Measurements from ENCODE around the gene CEP70. TPM values are rescaled to one million over a fixed set of nuclear protein-coding genes. Genes with fewer than 3 reads are reported as not detected.
"Not testable (repeated sequence)": the region's sequence is repeated elsewhere in the genome, so short reads cannot be mapped to it uniquely, and the experiment has no call there.

The CEP70 gene
- total RNA-seq, 4 donors from 2014 or later = 11.4 to 43.3 (median 16.1) TPM

DNA sequence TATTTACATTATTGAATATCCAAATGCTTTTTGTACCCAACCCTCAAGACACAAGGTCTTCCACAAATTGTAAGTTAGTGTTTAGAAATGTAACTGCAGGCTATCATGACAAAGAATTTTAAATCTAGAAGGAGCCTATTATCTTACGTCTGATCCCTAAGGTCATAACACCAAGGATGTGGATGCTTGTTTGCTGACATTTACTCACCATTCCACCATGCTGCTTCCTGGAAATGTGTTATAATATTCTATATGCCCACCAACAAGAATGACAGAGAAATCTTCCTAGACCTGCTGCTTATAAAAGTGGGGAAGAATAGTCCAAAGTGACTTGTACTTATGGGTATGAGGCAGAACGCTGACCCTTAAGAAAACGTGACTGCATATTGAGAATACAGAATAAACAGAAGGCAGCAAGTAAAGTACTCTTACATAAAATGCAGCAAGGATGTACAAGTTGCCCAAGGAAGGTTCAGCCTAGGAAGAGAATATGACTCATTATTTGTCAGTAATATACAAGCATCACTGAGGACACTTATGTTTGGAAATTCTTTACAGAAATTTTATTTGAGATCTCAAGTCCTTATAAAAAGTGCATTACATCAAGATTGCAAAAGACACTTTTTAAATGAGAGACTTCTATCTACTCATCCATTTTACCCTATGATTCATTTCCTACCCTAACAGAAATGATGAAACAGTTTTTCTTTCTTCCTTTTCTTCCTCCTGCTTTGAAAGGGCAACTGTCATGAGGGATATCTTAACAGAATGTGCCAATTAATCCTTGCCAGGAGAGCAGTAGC, 100.1 kb downstream of the CEP70 start:
- intact Hi-C loops (cut with DNase I) = no loop called here

DNA sequence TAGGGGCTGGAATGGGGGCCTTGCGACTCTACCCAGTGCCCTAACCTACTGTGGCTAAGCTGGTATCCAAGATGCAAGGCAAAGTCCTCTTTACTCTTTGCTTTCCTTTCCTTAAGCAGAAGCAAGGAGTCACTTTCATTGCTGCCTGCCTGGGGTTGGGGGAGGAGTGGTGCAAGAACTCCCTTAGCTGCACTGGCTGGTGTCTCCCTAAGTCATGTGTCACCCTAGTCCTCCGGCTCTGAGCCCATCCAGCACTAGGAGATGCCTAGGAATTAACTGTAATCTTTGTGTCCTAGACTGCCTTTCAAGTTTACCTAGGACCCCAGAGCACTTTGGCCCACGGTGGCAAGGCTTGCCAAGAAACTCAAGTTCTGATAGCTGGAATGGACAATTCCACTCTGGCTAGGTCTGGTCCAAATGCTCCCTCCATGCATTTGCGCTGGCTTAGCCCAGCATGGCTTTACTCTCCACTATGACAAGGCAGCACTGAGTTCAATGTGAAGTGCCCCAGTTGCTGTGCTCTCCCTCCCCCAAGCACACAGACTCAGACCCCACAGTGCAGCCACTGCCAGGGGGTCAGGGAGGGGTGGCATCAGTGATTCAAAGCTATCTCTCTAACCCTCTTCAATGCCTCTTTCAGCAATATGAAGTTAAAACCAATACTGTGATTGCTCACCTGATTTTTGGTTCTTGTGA, 100.9 kb downstream of the CEP70 start:
- 84 to 100% methylated on average over 3 to 4 of the region's 4 CpGs for WGBS, 2 donors
- no peak for DNase-seq
- Histone ChIP-seq H3K4me1 (no peaks in the 10 kb centered on the region), H3K27me3 (no peaks in the 10 kb centered on the region), H3K27ac (no peak overlapping the region), H3K4me3 (no peak overlapping the region), H3K36me3 (peaks cover 0 to 36% (median 0%) of the 10 kb centered on the region in 3 donors), H3K9me3 (peaks cover 0 to 9% (median under 1%) of the 10 kb centered on the region in 3 donors)
- TF ChIP-seq, protein P1, sequence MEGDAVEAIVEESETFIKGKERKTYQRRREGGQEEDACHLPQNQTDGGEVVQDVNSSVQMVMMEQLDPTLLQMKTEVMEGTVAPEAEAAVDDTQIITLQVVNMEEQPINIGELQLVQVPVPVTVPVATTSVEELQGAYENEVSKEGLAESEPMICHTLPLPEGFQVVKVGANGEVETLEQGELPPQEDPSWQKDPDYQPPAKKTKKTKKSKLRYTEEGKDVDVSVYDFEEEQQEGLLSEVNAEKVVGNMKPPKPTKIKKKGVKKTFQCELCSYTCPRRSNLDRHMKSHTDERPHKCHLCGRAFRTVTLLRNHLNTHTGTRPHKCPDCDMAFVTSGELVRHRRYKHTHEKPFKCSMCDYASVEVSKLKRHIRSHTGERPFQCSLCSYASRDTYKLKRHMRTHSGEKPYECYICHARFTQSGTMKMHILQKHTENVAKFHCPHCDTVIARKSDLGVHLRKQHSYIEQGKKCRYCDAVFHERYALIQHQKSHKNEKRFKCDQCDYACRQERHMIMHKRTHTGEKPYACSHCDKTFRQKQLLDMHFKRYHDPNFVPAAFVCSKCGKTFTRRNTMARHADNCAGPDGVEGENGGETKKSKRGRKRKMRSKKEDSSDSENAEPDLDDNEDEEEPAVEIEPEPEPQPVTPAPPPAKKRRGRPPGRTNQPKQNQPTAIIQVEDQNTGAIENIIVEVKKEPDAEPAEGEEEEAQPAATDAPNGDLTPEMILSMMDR (IDR thresholded peaks at IDR 0.05) = no peak
- TF ChIP-seq POLR2A (IDR thresholded peaks at IDR 0.05) = no peak
- intact Hi-C loops (cut with DNase I) = no loop called here

More for the DNA sequence above, 100.1 kb downstream of the CEP70 start:
- TF ChIP-seq, protein P1 (IDR thresholded peaks at IDR 0.05) = no peak
- TF ChIP-seq POLR2A (IDR thresholded peaks at IDR 0.05) = no peak
- no peak for DNase-seq
- 60 to 77% methylated on average over 3 of the region's 3 CpGs for WGBS, 2 donors
- no peaks in the 10 kb centered on the region for H3K4me1 ChIP-seq
- H3K36me3 ChIP-seq = peaks cover 0 to 45% (median 0%) of the 10 kb centered on the region in 3 donors
- H3K4me3 ChIP-seq = no peak overlapping the region
- H3K27me3 ChIP-seq = no peaks in the 10 kb centered on the region
- H3K9me3 ChIP-seq = peaks cover 0 to under 1% (median 0%) of the 10 kb centered on the region in 3 donors
- H3K27ac ChIP-seq = no peak overlapping the region

DNA sequence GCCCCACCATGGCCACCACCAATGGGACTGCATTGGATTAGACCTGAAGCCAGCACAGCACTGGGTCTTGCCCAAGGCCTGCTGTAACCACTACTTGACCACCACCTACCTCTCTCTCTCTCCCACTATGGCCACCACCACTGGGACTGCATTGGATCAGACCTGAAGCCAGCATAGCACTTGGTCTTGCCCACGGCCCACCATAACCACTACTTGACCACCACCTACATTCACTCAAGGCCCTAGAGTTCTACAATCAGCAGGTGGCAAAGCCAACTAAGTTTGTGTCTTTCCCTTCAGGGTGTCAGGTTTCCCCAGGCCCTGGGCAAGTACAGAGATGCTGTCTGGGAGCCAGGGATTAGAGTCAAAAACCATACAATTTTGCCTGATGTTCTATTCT, 102.1 kb downstream of the CEP70 start:
- Histone ChIP-seq H3K9me3 (peaks cover 0 to 21% (median 6%) of the 10 kb centered on the region in 3 donors), H3K4me3 (no peak overlapping the region), H3K4me1 (no peaks in the 10 kb centered on the region), H3K27me3 (no peaks in the 10 kb centered on the region), H3K36me3 (peaks cover 0 to 29% (median 0%) of the 10 kb centered on the region in 3 donors), H3K27ac (no peak overlapping the region)
- TF ChIP-seq POLR2A (IDR thresholded peaks at IDR 0.05) = no peak
- TF ChIP-seq, protein P1 (IDR thresholded peaks at IDR 0.05) = no peak
- WGBS, 2 donors = 92 to 93% methylated on average over 1 of the region's 1 CpG
- intact Hi-C loops (cut with DNase I) = no loop called here
- DNase-seq = no peak

DNA sequence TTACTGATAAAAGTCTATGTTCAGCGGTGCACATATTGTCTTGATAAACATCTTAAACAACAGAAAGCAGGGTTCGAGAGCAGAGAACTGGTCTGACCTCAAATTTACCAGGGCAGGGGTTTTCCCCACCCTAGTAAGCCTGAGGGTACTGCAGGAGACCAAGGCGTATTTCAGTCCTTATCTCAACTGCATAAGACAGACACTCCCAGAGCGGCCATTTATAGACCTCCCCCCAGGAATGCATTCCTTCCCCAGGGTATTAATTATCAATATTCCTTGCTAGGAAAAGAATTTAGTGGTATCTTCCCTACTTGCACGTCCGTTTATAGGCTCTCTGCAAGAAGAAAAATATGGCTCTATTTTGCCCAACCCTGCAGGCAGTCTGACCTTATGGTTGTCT, 107.5 kb downstream of the CEP70 start:
- H3K36me3 ChIP-seq; H3K27me3 ChIP-seq; H3K4me3 ChIP-seq; intact Hi-C loops (cut with DNase I); H3K4me1 ChIP-seq; H3K27ac ChIP-seq; DNase-seq: not testable (repeated sequence)
- WGBS, 2 donors = 89 to 90% methylated on average over 6 of the region's 6 CpGs
- H3K9me3 ChIP-seq = peaks cover 0 to 36% (median 9%) of the 10 kb centered on the region in 3 donors

DNA sequence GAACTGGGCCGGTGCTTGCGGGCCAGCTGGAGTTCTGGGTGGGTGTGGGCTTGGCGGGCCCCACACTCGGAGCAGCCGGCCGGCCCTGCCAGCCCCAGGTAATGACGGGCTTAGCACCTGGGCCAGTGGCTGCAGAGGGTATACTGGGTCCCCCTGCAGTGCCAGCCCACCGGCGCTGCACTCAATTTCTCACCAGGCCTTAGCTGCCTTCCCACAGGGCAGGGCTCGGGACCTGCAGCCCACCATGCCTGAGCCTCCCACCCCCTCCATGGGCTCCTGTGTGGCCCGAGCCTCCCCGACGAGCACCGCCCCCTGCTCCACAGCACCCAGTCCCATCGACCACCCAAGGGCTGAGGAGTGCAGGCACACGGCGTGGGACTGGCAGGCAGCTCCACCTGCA, 109.4 kb downstream of the CEP70 start:
- intact Hi-C loops (cut with DNase I); H3K27me3 ChIP-seq; DNase-seq: not testable (repeated sequence)

DNA sequence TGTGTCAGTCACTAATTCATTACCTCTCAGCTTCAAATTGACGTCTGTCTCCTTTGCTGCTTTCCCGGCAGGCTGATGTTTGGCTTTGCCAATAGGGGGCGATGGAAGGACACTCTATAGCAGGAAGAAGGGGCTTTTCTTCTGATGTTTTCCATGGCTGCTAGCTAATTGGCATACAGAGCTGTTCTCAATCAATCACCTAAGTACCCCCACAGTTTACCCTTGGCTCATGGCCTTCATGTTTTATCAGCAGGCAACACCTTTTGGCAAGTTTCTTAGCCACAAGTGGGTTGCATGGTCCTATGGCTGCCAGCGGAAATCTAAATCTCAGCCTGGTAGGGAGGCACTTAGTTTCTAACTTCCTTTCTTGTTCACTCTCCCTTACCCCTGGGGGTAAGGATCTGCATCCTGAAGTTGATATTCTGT, 114.6 kb downstream of the CEP70 start:
- whole genome bisulfite sequencing, 2 donors = 34 to 43% methylated on average over 4 of the region's 4 CpGs
- H3K27ac ChIP-seq = no peak overlapping the region
- H3K9me3 ChIP-seq = no peaks in the 10 kb centered on the region
- peaks cover 0 to 4% (median 0%) of the 10 kb centered on the region in 3 donors for H3K4me1 ChIP-seq
- no peak overlapping the region for H3K4me3 ChIP-seq
- no peaks in the 10 kb centered on the region for H3K27me3 ChIP-seq
- no peaks in the 10 kb centered on the region for H3K36me3 ChIP-seq
- TF ChIP-seq, protein P1 (IDR thresholded peaks at IDR 0.05) = peak in 4 of 6 experiments; percentile 19 to 63 (median 28)
- no peak for TF ChIP-seq POLR2A (IDR thresholded peaks at IDR 0.05)
- intact Hi-C loops (cut with DNase I) = no loop called here
- no peak for DNase-seq

More for the DNA sequence above, 109.4 kb downstream of the CEP70 start:
- H3K4me1 ChIP-seq, H3K36me3 ChIP-seq, H3K4me3 ChIP-seq, H3K27ac ChIP-seq: not testable (repeated sequence)
- 100% methylated on average over 3 of the region's 17 CpGs; no CpG with 5 or more reads in 1 of the 2 donors for WGBS, 2 donors
- H3K9me3 ChIP-seq = peaks cover 0 to 36% (median 9%) of the 10 kb centered on the region in 3 donors
